PC-3 (cell line): ENCODE data around the gene NT5DC1. TPM values are rescaled to one million over a fixed set of nuclear protein-coding genes. Genes with fewer than 3 reads are reported as not detected.
A peak's percentile ranks its signal among the peaks of the same experiment; 100 is the strongest.

Experiments used
- ATAC-seq: fragments of 200-7000 bp; cut with Tn5 transposase; 2 replicates; pipeline ENCODE4 v1.9.1; 2020; ENCODE audit warnings: mild to moderate bottlenecking, moderate library complexity
- BruUV-seq: library from RNA; stranded (reverse); fragments of 400-500 nt; replicated peaks from 2 replicates; lab custom pipeline; 2021; lab: Mats Ljungman, UMichigan
- CTCF ChIA-PET: fragments of 300-600 bp; sonication (Branson Sonifier 250); formaldehyde crosslinking; loops from one replicate; lab custom pipeline; 2022; ENCODE audit warnings: antibody characterized with exemption; lab: Charles Lee
- POLR2A ChIA-PET: fragments of 300-600 bp; sonication (Branson Sonifier 250); formaldehyde crosslinking; loops from one replicate; lab custom pipeline; 2022; ENCODE audit warnings: antibody characterized with exemption; ENCODE audit not compliant: unreplicated experiment; lab: Charles Lee
- DNase-seq: peaks from one replicate; pipeline ENCODE4 v3.0.0-alpha.2; 2015
- H2AFZ ChIP-seq: fragments of 300-600 bp; sonication (generic); 2 replicates; pipeline ENCODE4 v1.6.0; 2016; ENCODE audit warnings: antibody characterized with exemption, low read length
- H3F3A ChIP-seq: fragments of 300-600 bp; sonication (generic); one replicate; pipeline ENCODE4 v1.6.0; 2017; ENCODE audit warnings: antibody characterized with exemption, low read length, control low read depth, mild to moderate bottlenecking; ENCODE audit not compliant: unreplicated experiment
- H3K27ac ChIP-seq: fragments of 300-600 bp; sonication (generic); 2 replicates; pipeline ENCODE4 v1.5.1; 2016; ENCODE audit warnings: mild to moderate bottlenecking, low read length
- H3K27me3 ChIP-seq: fragments of 300-600 bp; sonication (generic); 2 replicates; pipeline ENCODE4 v1.6.1; 2016; ENCODE audit warnings: low read length, mixed read lengths
- H3K36me3 ChIP-seq: fragments of 300-600 bp; sonication (generic); 2 replicates; pipeline ENCODE4 v1.6.1; 2016; ENCODE audit warnings: low read depth, mixed run types, low read length, mixed read lengths
- H3K4me1 ChIP-seq: fragments of 300-600 bp; sonication (generic); 2 replicates; pipeline ENCODE4 v1.5.1; 2016; ENCODE audit warnings: low read length; ENCODE audit not compliant: insufficient read depth
- H3K4me2 ChIP-seq: fragments of 300-600 bp; sonication (generic); 2 replicates; pipeline ENCODE4 v1.6.0; 2016; ENCODE audit warnings: low read length
- H3K4me3 ChIP-seq: fragments of 300-600 bp; sonication (generic); 2 replicates; pipeline ENCODE4 v1.5.1; 2016; ENCODE audit warnings: mild to moderate bottlenecking, low read length, mixed read lengths
- H3K79me2 ChIP-seq: fragments of 300-600 bp; sonication (generic); 2 replicates; pipeline ENCODE4 v1.6.1; 2017; ENCODE audit warnings: low read length, mixed read lengths
- H3K9ac ChIP-seq: fragments of 300-600 bp; sonication (generic); 2 replicates; pipeline ENCODE4 v1.6.0; 2016; ENCODE audit warnings: mild to moderate bottlenecking, low read length
- H3K9me2 ChIP-seq: fragments of 300-600 bp; sonication (generic); replicated peaks from 2 replicates; pipeline ENCODE4 v1.6.1; 2016; ENCODE audit warnings: mixed run types, low read length, mixed read lengths
- H3K9me3 ChIP-seq: fragments of 300-600 bp; sonication (generic); 2 replicates; pipeline ENCODE4 v1.6.1; 2016; ENCODE audit warnings: low read length, mixed read lengths
- H4K20me1 ChIP-seq: fragments of 300-600 bp; sonication (generic); 2 replicates; pipeline ENCODE4 v1.6.1; 2016; ENCODE audit warnings: low read length, mixed read lengths
- EZH2 ChIP-seq: fragments of 300-600 bp; sonication (generic); IDR thresholded peaks from one replicate; pipeline ENCODE4 v1.6.1; 2017; ENCODE audit warnings: antibody characterized with exemption, mild to moderate bottlenecking, low read length; ENCODE audit not compliant: unreplicated experiment
- EZH2phosphoT487 ChIP-seq: fragments of 300-600 bp; sonication (generic); IDR thresholded peaks from 2 replicates; pipeline ENCODE4 v1.6.1; 2018; ENCODE audit warnings: mild to moderate bottlenecking, antibody characterized with exemption, low read length, borderline replicate concordance
- intact Hi-C: fragments of 100-400 bp; cut with micrococcal nuclease; formaldehyde crosslinking; loops from 2 replicates; pipeline ENCODE4 v1.9.0; 2023
- total RNA-seq: library from RNA; depleted of rRNA; stranded (reverse); fragments of >200 nt; gene quantifications from 2 replicates; pipeline ENCODE4 v1.2.3, GENCODE V29; 2014
- TF ChIP-seq, protein P1 (sequence below): fragments of 300-600 bp; sonication (generic); conservative IDR thresholded peaks from 2 replicates; pipeline ENCODE4 v1.5.1; 2017; ENCODE audit warnings: antibody characterized with exemption, low read depth, mild to moderate bottlenecking, low read length

NT5DC1 gene
- total RNA-seq, 1 experiment from 2014 or later = 11.3 TPM

DNA sequence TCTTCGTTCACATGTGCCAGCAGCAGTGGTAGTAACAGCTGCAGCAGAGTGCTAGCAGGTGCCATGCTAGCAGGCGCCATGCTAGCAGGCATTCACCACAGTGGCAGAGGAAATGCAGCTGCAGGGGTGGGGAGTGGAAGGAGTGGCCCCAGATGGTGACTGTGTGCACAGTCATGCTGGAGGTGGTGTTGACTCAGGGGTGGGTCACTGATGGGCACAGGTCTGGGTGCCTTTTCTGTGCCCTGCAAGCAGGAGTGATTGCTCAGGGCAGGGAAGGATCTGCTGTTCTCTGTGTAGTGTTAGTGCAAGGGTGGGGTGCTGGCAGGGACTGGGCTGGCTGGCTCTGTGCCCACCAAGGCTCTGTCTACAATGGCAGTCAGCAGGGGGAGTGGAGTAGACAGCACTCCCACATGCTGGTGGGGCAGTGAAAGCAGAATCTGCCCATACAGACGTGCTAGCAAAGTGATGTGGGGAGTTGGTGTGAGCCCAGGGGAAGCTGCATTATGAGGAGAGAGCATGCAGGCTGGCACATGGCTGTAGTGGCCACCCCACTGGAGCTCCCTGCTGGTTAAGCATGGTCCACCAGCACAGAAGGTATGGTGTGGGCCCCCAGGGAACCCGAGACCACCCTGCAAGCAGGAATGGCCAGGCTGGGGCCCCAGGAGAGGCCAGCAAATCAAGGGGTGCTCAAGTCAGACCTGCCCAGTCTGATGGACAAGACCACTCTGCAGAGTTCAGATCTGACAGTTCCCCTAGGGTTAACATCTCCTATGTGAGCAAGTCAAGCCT, 164.6 kb downstream of the NT5DC1 start:
- DNase-seq (peak; percentile 76), ATAC-seq (peak; percentile 92)
- Histone ChIP-seq H3K4me3 (no peak overlapping the region), H3K9ac (no peak overlapping the region), H3K9me3 (no peaks in the 10 kb centered on the region), H2AFZ (no peak overlapping the region), H3K4me2 (peak overlapping the region; percentile 18; the same call in 1 of the 2 replicates), H3K9me2 (no peaks in the 10 kb centered on the region), H4K20me1 (no peaks in the 10 kb centered on the region), H3K79me2 (0 out of 2 replicates have a peak, but pooled peaks cover 4% of the 10 kb centered on the region), H3K4me1 (peaks cover 13% of the 10 kb centered on the region), H3K27ac (peak overlapping the region; percentile 35; the same call in 1 of the 2 replicates), H3F3A (no peaks in the 10 kb centered on the region), H3K36me3 (no peaks in the 10 kb centered on the region), H3K27me3 (no peaks in the 10 kb centered on the region)
- CTCF ChIA-PET = no interaction called here
- POLR2A ChIA-PET = no interaction called here
- intact Hi-C loops = loop anchor here (5.0 kb wide), 1 partner anchor 267 kb away; no protein-coding TSS in a partner anchor
- no TSS peak for BruUV-seq
- TF ChIP-seq EZH2phosphoT487 = no peak
- TF ChIP-seq, protein P1, sequence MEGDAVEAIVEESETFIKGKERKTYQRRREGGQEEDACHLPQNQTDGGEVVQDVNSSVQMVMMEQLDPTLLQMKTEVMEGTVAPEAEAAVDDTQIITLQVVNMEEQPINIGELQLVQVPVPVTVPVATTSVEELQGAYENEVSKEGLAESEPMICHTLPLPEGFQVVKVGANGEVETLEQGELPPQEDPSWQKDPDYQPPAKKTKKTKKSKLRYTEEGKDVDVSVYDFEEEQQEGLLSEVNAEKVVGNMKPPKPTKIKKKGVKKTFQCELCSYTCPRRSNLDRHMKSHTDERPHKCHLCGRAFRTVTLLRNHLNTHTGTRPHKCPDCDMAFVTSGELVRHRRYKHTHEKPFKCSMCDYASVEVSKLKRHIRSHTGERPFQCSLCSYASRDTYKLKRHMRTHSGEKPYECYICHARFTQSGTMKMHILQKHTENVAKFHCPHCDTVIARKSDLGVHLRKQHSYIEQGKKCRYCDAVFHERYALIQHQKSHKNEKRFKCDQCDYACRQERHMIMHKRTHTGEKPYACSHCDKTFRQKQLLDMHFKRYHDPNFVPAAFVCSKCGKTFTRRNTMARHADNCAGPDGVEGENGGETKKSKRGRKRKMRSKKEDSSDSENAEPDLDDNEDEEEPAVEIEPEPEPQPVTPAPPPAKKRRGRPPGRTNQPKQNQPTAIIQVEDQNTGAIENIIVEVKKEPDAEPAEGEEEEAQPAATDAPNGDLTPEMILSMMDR = no peak
- TF ChIP-seq EZH2 = no peak

DNA sequence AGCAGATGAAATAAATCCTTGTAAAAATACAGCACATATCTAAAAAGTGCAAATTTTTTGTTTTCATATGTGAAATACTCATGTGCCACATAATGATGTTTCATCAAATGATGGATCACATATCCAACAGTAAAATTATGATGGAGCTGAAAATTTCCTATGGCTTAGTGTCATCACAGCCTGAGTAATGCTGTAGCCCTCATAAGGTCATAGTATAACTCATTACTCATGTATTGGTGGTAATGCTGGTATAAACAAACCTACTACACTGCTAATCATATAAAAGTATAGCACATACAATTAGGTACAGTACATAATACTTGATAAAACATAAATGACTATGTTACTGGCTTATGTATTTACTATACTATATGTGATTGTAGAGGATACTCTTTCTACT, 166.2 kb downstream of the NT5DC1 start:
- H3K9ac ChIP-seq = no peak overlapping the region
- H3K4me3 ChIP-seq = no peak overlapping the region
- H3K27me3 ChIP-seq = no peaks in the 10 kb centered on the region
- TF ChIP-seq EZH2phosphoT487 (no peak), EZH2 (no peak)
- TF ChIP-seq, protein P1 = no peak
- H3K4me1 ChIP-seq = peaks cover 13% of the 10 kb centered on the region
- no peaks in the 10 kb centered on the region for H4K20me1 ChIP-seq
- H3K9me2 ChIP-seq = no peaks in the 10 kb centered on the region
- ATAC-seq (no peak), DNase-seq (peak; percentile 30)
- POLR2A ChIA-PET = no interaction called here
- no peaks in the 10 kb centered on the region for H3K36me3 ChIP-seq
- no peaks in the 10 kb centered on the region for H3F3A ChIP-seq
- CTCF ChIA-PET = no interaction called here
- no peak overlapping the region for H3K27ac ChIP-seq
- no peak overlapping the region for H3K4me2 ChIP-seq
- no TSS peak for BruUV-seq
- intact Hi-C loops = loop anchor here (5.0 kb wide), 1 partner anchor 265 kb away; no protein-coding TSS in a partner anchor
- 0 out of 2 replicates have a peak, but pooled peaks cover 4% of the 10 kb centered on the region for H3K79me2 ChIP-seq
- no peak overlapping the region for H2AFZ ChIP-seq
- H3K9me3 ChIP-seq = no peaks in the 10 kb centered on the region
